Measurements from ENCODE around the gene JARID2. TPM values are rescaled to one million over a fixed set of nuclear protein-coding genes. Genes with fewer than 3 reads are reported as not detected.
"Not testable (repeated sequence)": the region's sequence is repeated elsewhere in the genome, so short reads cannot be mapped to it uniquely, and the experiment has no call there.

The JARID2 gene
- total RNA-seq, 2 experiments from 2014 or later = 30.0 to 42.4 TPM

DNA sequence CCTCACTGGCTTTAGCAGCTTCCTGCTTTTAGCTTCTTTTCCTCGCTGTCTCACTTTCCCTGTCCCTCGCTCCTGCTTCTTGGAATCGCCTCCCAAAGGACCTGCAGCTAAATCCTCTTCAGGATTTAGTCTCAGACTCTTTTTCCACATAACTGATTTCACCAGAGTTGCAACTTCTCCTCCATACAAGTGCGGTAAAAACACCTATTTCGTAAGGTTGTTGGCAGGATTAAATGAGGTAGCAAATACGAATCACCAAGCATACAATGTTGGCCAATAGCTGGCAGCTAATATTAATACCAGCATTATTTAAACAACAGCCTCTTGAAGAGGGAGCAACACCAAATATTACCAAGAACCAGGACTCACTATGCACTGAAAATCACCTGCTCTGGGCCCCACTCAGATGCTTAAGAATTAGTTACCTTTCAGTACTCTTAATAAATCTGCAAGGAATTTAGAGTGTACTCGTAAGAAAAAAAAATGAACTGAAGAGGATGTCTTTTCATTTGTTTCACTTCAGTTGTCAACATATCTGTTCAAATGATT is 293.9 kb downstream of the JARID2 start:
- Mint-ChIP-seq H3K9me3 (ENCODE audit: low read depth) (peaks cover 3% of the 10 kb centered on the region), H3K4me3 (no peak overlapping the region), H3K4me1 (no peaks in the 10 kb centered on the region), H3K27me3 (no peaks in the 10 kb centered on the region), H3K36me3 (peaks cover 4% of the 10 kb centered on the region), H3K27ac (no peak overlapping the region)
- CTCF ChIA-PET = interaction anchor here (0.6 kb wide), 1 partner anchor 870 kb away, joined by 5 read pairs; no protein-coding TSS in a partner anchor
- ATAC-seq = no peak
- DNase-seq = no peak

DNA sequence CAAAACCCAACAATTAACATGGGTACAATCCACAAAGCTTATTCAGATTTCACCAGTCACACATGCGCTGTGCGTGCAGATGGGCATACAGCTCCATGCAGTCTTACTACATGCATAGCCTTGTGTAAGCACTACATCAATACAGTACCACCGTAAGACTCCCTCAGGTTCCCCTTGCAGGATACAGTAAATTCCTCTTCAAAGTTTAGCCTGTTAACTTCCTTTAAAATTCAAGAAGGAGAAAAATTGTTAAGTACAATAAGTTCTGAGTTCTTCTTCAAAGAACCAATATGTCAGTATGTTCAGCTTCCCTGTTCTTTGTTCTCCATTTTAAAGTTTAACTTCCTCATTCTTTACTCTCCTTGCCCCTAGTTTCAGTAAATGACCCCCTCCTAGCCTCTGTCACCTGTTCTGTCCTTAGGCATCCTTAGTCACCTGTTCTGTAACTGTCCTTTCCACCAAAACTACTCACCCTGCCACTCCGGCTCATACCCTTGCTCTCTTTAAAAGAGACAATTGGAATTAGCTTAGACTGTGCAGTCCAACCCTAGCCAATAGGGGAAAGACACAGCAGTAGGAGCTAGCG is 297.6 kb downstream of the JARID2 start:
- H3K27me3 Mint-ChIP-seq; H3K4me1 Mint-ChIP-seq; H3K4me3 Mint-ChIP-seq; ATAC-seq; H3K27ac Mint-ChIP-seq; H3K9me3 Mint-ChIP-seq (ENCODE audit: low read depth); DNase-seq; H3K36me3 Mint-ChIP-seq: not testable (repeated sequence)
- CTCF ChIA-PET = interaction anchor here (1.1 kb wide), 1 partner anchor 9 kb away, joined by 3 read pairs; no protein-coding TSS in a partner anchor

DNA sequence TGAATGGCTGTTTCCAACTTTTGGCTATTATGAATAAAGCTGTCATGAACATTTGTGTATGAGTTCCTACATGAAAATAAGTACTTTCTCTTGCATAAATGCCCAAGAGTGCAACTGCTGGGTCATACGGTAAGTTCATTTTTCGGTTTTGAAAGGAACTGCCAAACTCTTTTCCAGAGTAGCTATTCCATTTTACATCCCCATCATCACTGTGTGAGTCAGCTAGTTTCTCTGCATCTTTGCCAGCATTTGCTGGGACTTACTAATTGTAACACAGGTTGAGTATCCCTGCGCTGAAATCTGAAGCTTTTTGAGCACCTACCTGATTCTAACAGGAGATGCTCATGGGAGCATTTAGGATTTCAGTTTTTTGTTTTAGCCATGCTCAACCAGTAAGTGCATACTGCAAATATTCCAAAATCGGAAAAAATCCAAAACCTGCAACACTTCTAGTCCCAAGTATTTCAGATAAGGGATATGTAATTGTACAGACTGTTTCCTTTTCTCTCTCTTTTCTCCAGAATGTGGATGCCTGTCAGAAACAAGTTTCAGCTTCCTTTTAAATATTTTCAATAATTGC is 298.5 kb downstream of the JARID2 start:
- Mint-ChIP-seq H3K27ac (no peak overlapping the region), H3K4me1 (no peaks in the 10 kb centered on the region), H3K36me3 (peaks cover 9% of the 10 kb centered on the region), H3K27me3 (no peaks in the 10 kb centered on the region), H3K9me3 (ENCODE audit: low read depth) (peaks cover 3% of the 10 kb centered on the region), H3K4me3 (no peak overlapping the region)
- CTCF ChIA-PET = no interaction called here
- no peak for ATAC-seq
- no peak for DNase-seq

DNA sequence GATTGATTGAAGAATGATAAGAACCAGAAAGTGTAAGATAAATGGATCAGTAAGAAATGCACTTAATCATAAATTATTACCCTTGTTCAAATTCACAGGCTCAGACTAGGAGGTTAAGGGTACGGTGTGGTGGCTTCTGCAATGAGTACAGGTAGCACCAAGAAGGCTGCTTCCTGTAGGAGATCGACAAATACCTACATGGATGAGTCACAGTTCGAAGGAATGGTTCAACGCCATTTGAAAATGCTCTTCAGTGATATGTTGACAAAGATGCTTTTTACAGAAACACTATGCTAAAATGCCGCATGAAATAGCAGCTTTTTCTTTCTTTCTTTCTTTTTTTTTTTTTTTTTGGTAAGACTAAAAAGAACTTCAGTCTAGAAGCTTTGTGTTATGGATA is 300.7 kb downstream of the JARID2 start:
- ATAC-seq (no peak), DNase-seq (no peak)
- Mint-ChIP-seq H3K27ac (no peak overlapping the region), H3K9me3 (ENCODE audit: low read depth) (peaks cover 3% of the 10 kb centered on the region), H3K4me3 (no peak overlapping the region), H3K36me3 (peaks cover 8% of the 10 kb centered on the region), H3K27me3 (no peaks in the 10 kb centered on the region), H3K4me1 (no peaks in the 10 kb centered on the region)
- CTCF ChIA-PET = no interaction called here

DNA sequence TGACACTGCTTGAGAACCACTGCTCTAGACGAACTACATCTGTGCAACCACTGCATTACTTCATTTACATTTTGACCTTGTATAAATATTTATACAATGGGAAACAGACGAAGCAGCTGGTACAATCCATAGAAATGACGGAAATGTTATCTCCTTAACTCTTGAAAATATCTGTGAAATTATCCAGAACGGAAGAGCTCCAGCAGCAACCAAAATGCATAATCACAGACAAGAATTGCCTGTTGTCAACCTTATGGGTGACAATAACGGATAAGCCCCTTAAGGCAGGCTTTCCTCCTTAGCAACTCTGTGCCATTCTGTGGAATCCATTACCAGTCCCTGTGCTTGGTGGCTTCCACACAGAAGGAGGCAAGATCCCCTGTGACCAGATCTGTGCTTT is 301.5 kb downstream of the JARID2 start:
- no peak overlapping the region for H3K27ac Mint-ChIP-seq
- H3K36me3 Mint-ChIP-seq = peaks cover 8% of the 10 kb centered on the region

DNA sequence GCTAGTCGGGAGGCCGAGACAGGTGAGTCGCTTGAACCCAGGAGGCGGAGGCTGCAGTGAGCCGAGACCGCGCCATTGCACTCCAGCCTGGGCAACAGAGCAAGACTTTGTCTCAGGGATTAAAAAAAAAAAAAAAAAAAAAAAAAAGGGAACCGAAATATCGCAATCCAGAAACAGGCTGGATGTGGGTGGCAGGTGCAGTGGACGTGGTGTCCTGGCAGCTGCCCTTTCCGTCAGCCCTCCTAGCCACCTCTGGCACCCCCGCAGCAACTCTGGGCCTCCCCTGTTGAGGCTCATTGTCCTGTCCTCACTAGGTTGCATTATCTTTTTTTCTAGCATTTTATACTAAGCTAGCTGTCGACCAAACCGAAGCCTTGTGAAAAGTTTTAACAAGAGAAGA is 303.5 kb downstream of the JARID2 start:
- DNase-seq (no peak), ATAC-seq (no peak)
- CTCF ChIA-PET = no interaction called here
- no peak overlapping the region for H3K27ac Mint-ChIP-seq
- no peaks in the 10 kb centered on the region for H3K4me1 Mint-ChIP-seq
- H3K4me3 Mint-ChIP-seq = no peak overlapping the region
- peaks cover 6% of the 10 kb centered on the region for H3K36me3 Mint-ChIP-seq
- H3K9me3 Mint-ChIP-seq (ENCODE audit: low read depth) = no peaks in the 10 kb centered on the region
- H3K27me3 Mint-ChIP-seq = no peaks in the 10 kb centered on the region

More for the DNA sequence above, 301.5 kb downstream of the JARID2 start:
- H3K27me3 Mint-ChIP-seq = no peaks in the 10 kb centered on the region
- CTCF ChIA-PET = no interaction called here
- peaks cover 3% of the 10 kb centered on the region for H3K9me3 Mint-ChIP-seq (ENCODE audit: low read depth)
- ATAC-seq (no peak), DNase-seq (no peak)
- H3K4me1 Mint-ChIP-seq = no peaks in the 10 kb centered on the region
- H3K4me3 Mint-ChIP-seq = no peak overlapping the region

DNA sequence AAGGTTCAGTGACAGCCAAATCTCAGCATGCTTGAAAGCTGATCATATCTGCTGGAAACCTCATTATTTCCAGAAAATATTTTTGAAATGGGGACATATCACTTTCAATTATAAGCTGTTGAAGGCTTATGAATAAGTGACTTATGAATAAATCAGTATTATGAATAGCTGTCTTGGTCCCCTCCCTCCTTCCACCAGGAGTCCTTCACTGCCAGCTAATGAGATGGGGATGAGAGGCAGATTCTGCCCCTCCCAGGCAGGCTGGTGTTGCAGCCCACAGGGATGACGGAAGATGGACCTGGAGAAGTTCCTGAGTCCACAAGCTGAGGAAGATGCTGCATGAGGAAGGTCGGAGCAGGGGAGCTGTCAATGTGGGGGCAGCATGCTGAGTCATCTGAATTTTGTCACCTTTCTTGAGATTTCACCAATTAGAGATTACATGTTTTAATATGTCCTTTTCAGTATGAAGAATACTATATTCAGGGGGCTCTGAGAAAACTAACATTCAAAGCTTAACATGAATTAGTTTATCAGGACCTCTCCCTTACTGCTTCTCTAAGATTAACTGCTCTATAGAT is 304.8 kb downstream of the JARID2 start:
- Mint-ChIP-seq H3K27ac (no peak overlapping the region), H3K36me3 (peaks cover 3% of the 10 kb centered on the region), H3K4me3 (no peak overlapping the region), H3K9me3 (ENCODE audit: low read depth) (no peaks in the 10 kb centered on the region), H3K4me1 (no peaks in the 10 kb centered on the region), H3K27me3 (no peaks in the 10 kb centered on the region)
- DNase-seq (no peak), ATAC-seq (no peak)
- CTCF ChIA-PET = no interaction called here

DNA sequence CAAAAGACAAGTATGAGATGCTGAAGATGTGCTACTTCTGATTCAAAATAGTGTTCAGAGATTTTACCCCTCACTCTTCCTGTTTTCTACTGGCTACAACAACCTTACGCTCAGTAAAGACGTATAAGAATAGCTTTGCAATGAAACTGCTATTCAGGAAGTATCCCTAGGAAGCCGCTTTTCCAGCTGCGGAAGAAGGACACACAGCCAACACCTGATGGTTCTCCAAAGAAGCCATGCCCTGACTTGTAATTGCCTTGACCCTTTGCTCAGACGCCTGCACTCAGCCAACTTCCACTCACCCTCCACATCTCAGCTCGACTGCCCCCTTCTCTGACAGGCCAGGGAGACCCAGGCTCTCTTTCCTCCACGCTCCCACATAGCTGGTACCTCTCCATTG is 305.4 kb downstream of the JARID2 start:
- H3K9me3 Mint-ChIP-seq (ENCODE audit: low read depth) = no peaks in the 10 kb centered on the region
- H3K4me3 Mint-ChIP-seq = no peak overlapping the region
- no peak for ATAC-seq
- no peaks in the 10 kb centered on the region for H3K4me1 Mint-ChIP-seq
- DNase-seq = no peak
- H3K27me3 Mint-ChIP-seq = no peaks in the 10 kb centered on the region
- CTCF ChIA-PET = no interaction called here
- H3K36me3 Mint-ChIP-seq = peaks cover 1% of the 10 kb centered on the region
- H3K27ac Mint-ChIP-seq = no peak overlapping the region

DNA sequence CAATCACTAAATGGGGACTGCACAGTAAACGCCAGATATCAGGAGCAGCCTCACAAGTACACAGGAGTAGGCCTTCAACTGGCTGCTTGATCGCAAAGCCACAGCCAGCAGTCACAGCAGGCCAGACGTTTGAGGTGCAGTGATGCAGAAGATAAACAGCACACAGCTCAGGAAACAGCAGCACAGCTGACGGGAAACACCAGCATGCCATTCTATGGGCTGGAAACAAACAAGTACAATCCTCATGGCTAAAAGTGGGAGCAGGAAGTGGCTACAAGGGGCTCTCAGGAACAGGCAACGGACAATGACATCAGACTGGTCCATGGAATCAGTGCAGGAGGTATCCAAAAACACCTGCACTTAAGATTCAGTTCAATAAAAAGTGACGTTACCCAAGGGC is 305.9 kb downstream of the JARID2 start:
- Mint-ChIP-seq H3K36me3 (peaks cover 3% of the 10 kb centered on the region), H3K27me3 (no peaks in the 10 kb centered on the region)
- CTCF ChIA-PET = no interaction called here

DNA sequence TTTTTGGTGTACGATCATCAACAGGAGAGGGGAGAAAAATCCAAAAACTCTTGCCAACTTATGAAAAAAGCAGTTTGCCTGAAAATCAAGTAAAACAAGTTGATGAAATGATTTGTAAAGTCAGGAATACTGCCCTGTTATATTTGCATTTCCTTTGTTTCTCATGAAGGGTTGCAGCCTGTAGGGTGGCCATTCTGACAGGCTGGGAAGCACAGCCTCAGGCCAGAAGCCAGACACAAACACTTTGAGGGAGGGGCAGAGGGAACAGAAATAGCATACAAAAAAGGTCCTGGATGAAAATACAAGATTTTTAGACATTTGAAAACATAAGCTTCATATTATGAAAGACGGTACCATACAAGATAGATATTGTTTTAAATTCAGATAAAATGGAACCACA is 307.2 kb downstream of the JARID2 start:
- Mint-ChIP-seq H3K4me1 (no peaks in the 10 kb centered on the region), H3K27me3 (no peaks in the 10 kb centered on the region), H3K9me3 (ENCODE audit: low read depth) (no peaks in the 10 kb centered on the region), H3K36me3 (peaks cover 2% of the 10 kb centered on the region), H3K4me3 (no peak overlapping the region), H3K27ac (no peak overlapping the region)
- CTCF ChIA-PET = interaction anchor here (0.8 kb wide), 1 partner anchor 10 kb away, joined by 3 read pairs; no protein-coding TSS in a partner anchor
- no peak for DNase-seq
- ATAC-seq = no peak

More for the DNA sequence above, 305.9 kb downstream of the JARID2 start:
- no peaks in the 10 kb centered on the region for H3K4me1 Mint-ChIP-seq
- DNase-seq = no peak
- no peak overlapping the region for H3K4me3 Mint-ChIP-seq
- no peak for ATAC-seq
- H3K27ac Mint-ChIP-seq = no peak overlapping the region
- H3K9me3 Mint-ChIP-seq (ENCODE audit: low read depth) = no peaks in the 10 kb centered on the region

DNA sequence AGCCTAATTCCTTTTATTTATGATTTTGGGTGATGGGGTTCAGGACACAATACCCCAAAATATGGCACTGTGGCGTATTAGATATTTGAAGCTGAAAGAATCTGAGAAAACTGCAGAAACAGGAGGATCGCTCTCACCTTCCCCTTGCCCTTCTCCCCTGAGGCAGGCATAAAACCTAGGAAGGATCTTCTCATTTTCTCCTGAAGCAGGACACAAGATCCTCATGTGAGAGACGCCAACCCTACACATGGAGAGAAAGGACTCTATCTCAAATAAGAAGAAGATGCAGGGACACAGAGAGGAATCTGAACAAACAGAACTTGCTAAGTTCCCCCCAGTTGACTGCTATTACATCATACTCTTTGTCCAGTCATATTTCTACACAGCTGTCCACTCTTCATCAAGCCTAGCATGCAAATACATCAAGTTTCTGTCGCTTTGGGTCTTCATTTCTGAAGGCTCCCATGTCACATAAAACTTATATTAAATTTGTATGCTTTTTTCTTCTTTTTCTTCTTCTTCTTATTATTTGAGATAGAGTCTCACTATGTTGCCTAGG is 307.9 kb downstream of the JARID2 start:
- no peaks in the 10 kb centered on the region for H3K4me1 Mint-ChIP-seq
- ATAC-seq = no peak
- H3K27me3 Mint-ChIP-seq = no peaks in the 10 kb centered on the region
- H3K27ac Mint-ChIP-seq = no peak overlapping the region
- H3K9me3 Mint-ChIP-seq (ENCODE audit: low read depth) = no peaks in the 10 kb centered on the region
- no peak for DNase-seq
- H3K4me3 Mint-ChIP-seq = no peak overlapping the region
- CTCF ChIA-PET = no interaction called here
- peaks cover 2% of the 10 kb centered on the region for H3K36me3 Mint-ChIP-seq

DNA sequence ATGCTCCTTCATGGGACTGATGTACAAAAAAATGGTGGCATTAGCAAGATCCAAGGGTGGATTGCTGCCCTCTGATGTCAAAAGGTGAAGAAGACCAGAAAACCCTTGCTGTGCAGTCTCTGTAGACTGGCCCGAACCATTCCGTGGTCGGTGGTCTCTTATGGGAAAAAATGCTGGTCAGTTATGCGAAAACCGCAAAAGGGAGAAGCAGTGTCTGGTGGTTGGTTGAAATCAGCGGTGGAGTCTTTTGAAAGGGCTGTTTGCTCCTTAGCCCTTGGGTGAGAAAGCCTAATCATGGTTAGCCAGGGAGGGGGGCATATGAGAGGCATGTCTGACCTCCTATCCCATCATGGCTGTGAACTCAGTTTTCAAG is 308.8 kb downstream of the JARID2 start:
- Mint-ChIP-seq H3K27ac (no peak overlapping the region), H3K9me3 (ENCODE audit: low read depth) (no peaks in the 10 kb centered on the region), H3K36me3 (peaks cover 2% of the 10 kb centered on the region), H3K27me3 (no peaks in the 10 kb centered on the region), H3K4me1 (no peaks in the 10 kb centered on the region), H3K4me3 (no peak overlapping the region)
- ATAC-seq (no peak), DNase-seq (no peak)
- CTCF ChIA-PET = no interaction called here

DNA sequence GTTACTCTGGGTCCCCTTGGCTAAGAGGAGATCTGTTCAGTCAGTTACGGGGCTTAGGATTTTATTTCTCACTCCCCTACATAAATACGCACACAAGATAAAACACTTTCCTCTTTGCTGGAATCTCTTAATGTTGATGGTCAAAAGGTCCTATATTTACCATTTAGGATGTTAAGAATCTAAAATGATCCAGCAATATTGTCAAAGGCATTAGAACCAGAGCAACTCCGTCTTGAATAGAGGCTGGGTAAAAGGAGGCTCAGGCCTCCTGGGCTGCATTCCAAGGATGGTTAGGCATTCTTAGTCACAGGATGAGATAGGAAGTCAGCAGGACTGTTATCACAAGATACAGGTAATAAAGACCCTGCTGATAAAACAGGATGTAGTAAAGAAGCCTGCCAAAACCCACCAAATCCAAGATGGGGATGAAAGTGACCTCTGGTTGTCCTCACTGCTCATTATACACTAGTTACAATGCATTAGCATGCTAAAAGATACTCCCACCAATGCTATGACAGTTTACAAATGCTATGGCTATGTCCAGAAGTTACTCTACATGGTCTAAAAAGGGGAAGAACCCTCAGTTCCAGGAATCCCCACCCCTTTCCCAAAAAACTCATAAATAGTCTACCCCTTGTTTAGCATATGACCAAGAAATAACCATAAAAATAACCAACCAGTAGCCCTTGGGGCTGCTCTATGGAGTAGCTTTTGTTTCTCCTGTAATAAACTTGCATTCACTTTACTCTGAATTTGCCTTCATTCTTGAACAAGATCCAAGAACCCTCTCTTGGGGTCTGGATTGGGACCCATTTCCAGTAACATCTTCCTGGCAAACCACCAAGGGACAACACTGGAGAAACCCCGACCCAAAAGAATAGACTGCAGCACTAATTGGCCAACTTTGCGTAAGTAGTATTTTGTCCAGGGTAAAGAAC is 309.5 kb downstream of the JARID2 start:
- H3K27me3 Mint-ChIP-seq = no peaks in the 10 kb centered on the region
- H3K36me3 Mint-ChIP-seq = peaks cover 2% of the 10 kb centered on the region
- no peaks in the 10 kb centered on the region for H3K4me1 Mint-ChIP-seq
- CTCF ChIA-PET = no interaction called here
- DNase-seq (no peak), ATAC-seq (no peak)
- no peak overlapping the region for H3K27ac Mint-ChIP-seq
- no peak overlapping the region for H3K4me3 Mint-ChIP-seq
- H3K9me3 Mint-ChIP-seq (ENCODE audit: low read depth) = no peaks in the 10 kb centered on the region
